ENCODE data around the gene RIMKLB.

The RIMKLB gene

DNA sequence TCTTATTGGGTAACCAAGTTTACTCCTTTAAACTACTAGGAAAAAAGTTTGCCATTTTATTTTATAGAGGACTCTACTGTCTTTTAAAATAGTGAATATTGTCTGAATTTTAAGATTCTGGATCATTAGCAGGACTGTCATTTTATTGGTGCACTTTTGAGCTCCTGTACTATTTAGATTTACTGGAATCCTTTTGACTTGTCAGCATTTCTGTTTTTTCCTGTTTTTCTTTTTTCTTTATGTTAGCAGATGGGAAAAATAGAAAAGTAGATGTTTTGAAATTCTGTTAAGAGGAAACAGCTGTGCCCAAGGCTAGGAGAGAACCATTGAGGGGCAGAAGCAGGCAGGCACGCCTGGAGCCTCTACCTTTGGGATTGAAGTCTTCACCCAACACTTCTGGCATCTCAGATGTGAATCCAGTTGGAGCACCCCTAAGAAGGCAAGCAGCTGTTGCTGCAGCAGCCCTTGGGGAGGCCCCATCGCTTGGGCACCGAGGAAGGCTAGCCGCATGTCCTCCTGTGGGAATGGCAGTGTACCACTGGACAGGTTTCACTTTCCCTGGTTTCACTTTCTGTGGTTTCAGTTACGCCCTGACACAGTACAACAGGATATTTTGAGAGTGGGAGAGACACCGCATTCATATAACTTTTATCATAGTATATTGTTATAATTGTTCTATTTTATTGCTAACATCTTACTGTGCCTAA, 11.5 kb downstream of the RIMKLB start:
- no peaks in the 10 kb centered on the region for H3K27me3 ChIP-seq (ENCODE audit: low read length)
- H3K36me3 ChIP-seq (ENCODE audit: low read length), result no peaks in the 10 kb centered on the region
- H2AFZ ChIP-seq (ENCODE audit: low read depth, low read length, severe bottlenecking), result no peak overlapping the region
- no peak overlapping the region for H3K9ac ChIP-seq (ENCODE audit: low read length)
- no peak overlapping the region for H3K4me2 ChIP-seq (ENCODE audit: low read depth, low read length, poor library complexity, severe bottlenecking)
- no peaks in the 10 kb centered on the region for H3K9me3 ChIP-seq (ENCODE audit: insufficient read depth, low read length)
- no peaks in the 10 kb centered on the region for H3K9me2 ChIP-seq (replicated peaks; ENCODE audit: insufficient read depth, low read length)
- no peak overlapping the region for H3K4me3 ChIP-seq (ENCODE audit: insufficient read depth, low read length, poor library complexity, severe bottlenecking)
- TF ChIP-seq, protein P1, sequence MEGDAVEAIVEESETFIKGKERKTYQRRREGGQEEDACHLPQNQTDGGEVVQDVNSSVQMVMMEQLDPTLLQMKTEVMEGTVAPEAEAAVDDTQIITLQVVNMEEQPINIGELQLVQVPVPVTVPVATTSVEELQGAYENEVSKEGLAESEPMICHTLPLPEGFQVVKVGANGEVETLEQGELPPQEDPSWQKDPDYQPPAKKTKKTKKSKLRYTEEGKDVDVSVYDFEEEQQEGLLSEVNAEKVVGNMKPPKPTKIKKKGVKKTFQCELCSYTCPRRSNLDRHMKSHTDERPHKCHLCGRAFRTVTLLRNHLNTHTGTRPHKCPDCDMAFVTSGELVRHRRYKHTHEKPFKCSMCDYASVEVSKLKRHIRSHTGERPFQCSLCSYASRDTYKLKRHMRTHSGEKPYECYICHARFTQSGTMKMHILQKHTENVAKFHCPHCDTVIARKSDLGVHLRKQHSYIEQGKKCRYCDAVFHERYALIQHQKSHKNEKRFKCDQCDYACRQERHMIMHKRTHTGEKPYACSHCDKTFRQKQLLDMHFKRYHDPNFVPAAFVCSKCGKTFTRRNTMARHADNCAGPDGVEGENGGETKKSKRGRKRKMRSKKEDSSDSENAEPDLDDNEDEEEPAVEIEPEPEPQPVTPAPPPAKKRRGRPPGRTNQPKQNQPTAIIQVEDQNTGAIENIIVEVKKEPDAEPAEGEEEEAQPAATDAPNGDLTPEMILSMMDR (IDR thresholded peaks at IDR 0.05; ENCODE audit: insufficient read depth, low read length, poor library complexity, severe bottlenecking), result no peak
- no peak overlapping the region for H3K27ac ChIP-seq (ENCODE audit: low read depth, low read length)
- no peaks in the 10 kb centered on the region for H4K20me1 ChIP-seq (ENCODE audit: low read depth, low read length)
- no peaks in the 10 kb centered on the region for H3K79me2 ChIP-seq (ENCODE audit: insufficient read depth, low read length)
- no peaks in the 10 kb centered on the region for H3F3A ChIP-seq (ENCODE audit: insufficient read depth)

DNA sequence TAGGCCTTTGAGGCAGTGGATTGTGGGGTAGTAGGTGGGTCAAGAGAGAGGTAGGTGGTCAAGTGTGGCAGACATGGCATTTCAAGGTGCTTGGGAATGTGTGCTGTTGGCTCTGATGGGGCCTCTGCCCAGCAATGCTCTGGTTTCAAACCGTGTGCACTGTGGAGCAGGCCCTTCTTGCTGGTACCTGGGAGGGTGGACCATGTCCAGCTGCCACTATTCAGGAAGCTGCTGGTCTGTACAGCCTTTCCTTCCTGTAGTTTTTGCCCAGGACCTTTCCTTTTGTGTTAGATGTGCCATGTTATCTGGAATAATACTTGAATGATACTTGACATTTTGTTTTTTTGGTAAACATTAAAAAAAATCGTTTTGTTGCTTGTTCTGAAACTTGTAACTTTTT, 14.8 kb downstream of the RIMKLB start:
- no peaks in the 10 kb centered on the region for H3F3A ChIP-seq (ENCODE audit: insufficient read depth)
- no peaks in the 10 kb centered on the region for H3K79me2 ChIP-seq (ENCODE audit: insufficient read depth, low read length)
- no peak overlapping the region for H2AFZ ChIP-seq (ENCODE audit: low read depth, low read length, severe bottlenecking)
- H3K9ac ChIP-seq (ENCODE audit: low read length), result no peak overlapping the region
- no peak overlapping the region for H3K4me2 ChIP-seq (ENCODE audit: low read depth, low read length, poor library complexity, severe bottlenecking)
- no peaks in the 10 kb centered on the region for H3K9me2 ChIP-seq (replicated peaks; ENCODE audit: insufficient read depth, low read length)
- no peaks in the 10 kb centered on the region for H3K36me3 ChIP-seq (ENCODE audit: low read length)
- TF ChIP-seq, protein P1 (IDR thresholded peaks at IDR 0.05; ENCODE audit: insufficient read depth, low read length, poor library complexity, severe bottlenecking), result no peak
- no peak for TF ChIP-seq EZH2phosphoT487 (conservative IDR thresholded peaks at IDR 0.05; ENCODE audit: low read length)
- H3K27me3 ChIP-seq (ENCODE audit: low read length), result no peaks in the 10 kb centered on the region
- H3K9me3 ChIP-seq (ENCODE audit: insufficient read depth, low read length), result no peaks in the 10 kb centered on the region
- H4K20me1 ChIP-seq (ENCODE audit: low read depth, low read length), result no peaks in the 10 kb centered on the region
- no peak overlapping the region for H3K4me3 ChIP-seq (ENCODE audit: insufficient read depth, low read length, poor library complexity, severe bottlenecking)
- no peak overlapping the region for H3K27ac ChIP-seq (ENCODE audit: low read depth, low read length)

DNA sequence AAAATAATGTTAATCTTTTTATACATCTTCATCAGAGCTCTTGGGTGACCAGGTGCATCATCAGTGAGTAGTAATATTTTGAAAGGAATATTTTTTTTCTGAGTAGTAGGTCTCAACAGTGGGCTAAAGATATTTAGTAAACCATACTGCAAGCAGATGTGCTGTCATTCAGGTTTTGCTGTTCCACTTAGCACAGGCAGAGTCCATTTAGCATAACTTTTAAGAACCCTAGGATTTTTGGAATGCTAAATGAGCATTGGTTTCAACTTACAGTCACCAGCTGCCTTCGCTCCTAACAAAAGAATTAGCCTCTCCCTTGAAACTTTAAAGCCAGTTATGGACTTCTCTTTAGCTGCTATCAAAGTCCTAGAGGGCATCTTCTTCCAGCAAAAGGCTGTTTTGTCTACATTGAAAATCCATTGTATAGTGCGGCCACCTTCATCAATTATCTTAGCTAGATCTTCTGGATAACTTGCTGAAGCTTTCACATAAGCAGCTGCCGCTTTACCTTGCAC, 24.6 kb downstream of the RIMKLB start:
- H3K27me3 ChIP-seq (ENCODE audit: low read length), result no peaks in the 10 kb centered on the region
- H3K27ac ChIP-seq (ENCODE audit: low read depth, low read length), result no peak overlapping the region
- H2AFZ ChIP-seq (ENCODE audit: low read depth, low read length, severe bottlenecking), result no peak overlapping the region
- H3K4me2 ChIP-seq (ENCODE audit: low read depth, low read length, poor library complexity, severe bottlenecking), result no peak overlapping the region
- H3K9me2 ChIP-seq (replicated peaks; ENCODE audit: insufficient read depth, low read length), result no peaks in the 10 kb centered on the region
- H3K4me3 ChIP-seq (ENCODE audit: insufficient read depth, low read length, poor library complexity, severe bottlenecking), result no peak overlapping the region
- H3K36me3 ChIP-seq (ENCODE audit: low read length), result no peaks in the 10 kb centered on the region
- H3K79me2 ChIP-seq (ENCODE audit: insufficient read depth, low read length), result no peaks in the 10 kb centered on the region
- H3K9me3 ChIP-seq (ENCODE audit: insufficient read depth, low read length), result no peaks in the 10 kb centered on the region
- H4K20me1 ChIP-seq (ENCODE audit: low read depth, low read length), result no peaks in the 10 kb centered on the region
- no peaks in the 10 kb centered on the region for H3F3A ChIP-seq (ENCODE audit: insufficient read depth)
- H3K9ac ChIP-seq (ENCODE audit: low read length), result no peak overlapping the region
- no peak for TF ChIP-seq EZH2phosphoT487 (conservative IDR thresholded peaks at IDR 0.05; ENCODE audit: low read length)
- TF ChIP-seq, protein P1 (IDR thresholded peaks at IDR 0.05; ENCODE audit: insufficient read depth, low read length, poor library complexity, severe bottlenecking), result no peak

All from SU-DHL-6 (cell line).